Caco-2 (cell line): ENCODE results near the gene EPSTI1. TPM values are rescaled to one million over a fixed set of nuclear protein-coding genes. Genes with fewer than 3 reads are reported as not detected.

Experiments
- BruUV-seq: library from RNA; stranded (reverse); fragments of 400-500 nt; replicated peaks from 2 replicates; lab custom pipeline; 2021; lab: Mats Ljungman, UMichigan
- CTCF ChIA-PET: fragments of 300-600 bp; sonication (Branson Sonifier 250); formaldehyde crosslinking; loops from one replicate; lab custom pipeline; 2022; ENCODE audit warnings: antibody characterized with exemption; lab: Charles Lee
- POLR2A ChIA-PET: fragments of 300-600 bp; sonication (Branson Sonifier 250); formaldehyde crosslinking; loops from one replicate; lab custom pipeline; 2022; ENCODE audit warnings: antibody characterized with exemption; lab: Charles Lee
- DNase-seq, 2 experiments: peaks; one replicate each; pipeline versions ENCODE4 v3.0.0 to v3.0.0-alpha.2; 2020 to 2022
- H3K27me3 ChIP-seq: replicated peaks from 2 replicates; pipeline ENCODE4 v1.6.0; 2011; ENCODE audit warnings: low read length; ENCODE audit not compliant: control insufficient read depth, insufficient read depth
- H3K36me3 ChIP-seq: 2 replicates; pipeline ENCODE4 v1.5.1; 2011; ENCODE audit warnings: low read length; ENCODE audit not compliant: control insufficient read depth, insufficient read depth
- H3K4me1 ChIP-seq: fragments of 250-450 bp; sonication (Bioruptor Pico); 2 replicates; pipeline ENCODE4 v1.5.1; 2020; ENCODE audit warnings: mild to moderate bottlenecking
- H3K4me3 ChIP-seq: 2 replicates; pipeline ENCODE4 v1.5.1; 2011; ENCODE audit warnings: low read depth, mild to moderate bottlenecking, control low read depth, low read length
- H3K9me3 ChIP-seq: fragments of 250-450 bp; sonication (Bioruptor Pico); 2 replicates; pipeline ENCODE4 v1.5.1; 2020; ENCODE audit warnings: mild to moderate bottlenecking, moderate library complexity
- H3K27ac Mint-ChIP-seq: one replicate; pipeline ENCODE4 v1.8.0; 2022; ENCODE audit warnings: mixed read lengths; ENCODE audit not compliant: unreplicated experiment
- H3K27me3 Mint-ChIP-seq: one replicate; pipeline ENCODE4 v1.8.0; 2022; ENCODE audit warnings: mixed read lengths; ENCODE audit not compliant: insufficient read depth, unreplicated experiment
- H3K36me3 Mint-ChIP-seq: one replicate; pipeline ENCODE4 v1.8.0; 2022; ENCODE audit warnings: mild to moderate bottlenecking, mixed read lengths; ENCODE audit not compliant: insufficient read depth, unreplicated experiment
- H3K4me1 Mint-ChIP-seq: one replicate; pipeline ENCODE4 v1.8.0; 2022; ENCODE audit warnings: low read depth, mixed read lengths; ENCODE audit not compliant: unreplicated experiment
- H3K4me3 Mint-ChIP-seq: one replicate; pipeline ENCODE4 v1.8.0; 2022; ENCODE audit warnings: mild to moderate bottlenecking, moderate library complexity, mixed read lengths; ENCODE audit not compliant: unreplicated experiment
- H3K9me3 Mint-ChIP-seq: one replicate; pipeline ENCODE4 v1.8.0; 2022; ENCODE audit warnings: mixed read lengths; ENCODE audit not compliant: unreplicated experiment
- intact Hi-C: fragments of 100-400 bp; cut with micrococcal nuclease; formaldehyde crosslinking; loops from one replicate; pipeline ENCODE4 v1.10.0; 2022; ENCODE audit not compliant: unreplicated experiment
- total RNA-seq: library from RNA; stranded (reverse); gene quantifications from 2 replicates; pipeline ENCODE4 v1.2.3, GENCODE V29; 2022
- TF ChIP-seq, protein P1 (sequence below), 2 experiments: fragments of 200-600 bp in 1 of 2; IDR thresholded peaks; 1 replicate in 1 of 2; 2 replicates in 1 of 2; pipeline versions ENCODE4 v1.5.1 to v1.8.0; 2011 to 2022; ENCODE audit warnings: antibody characterized with exemption in 1 of 2, control low read depth in 1 of 2, inconsistent platforms in 1 of 2, low read depth in 1 of 2, low read length in 1 of 2, mild to moderate bottlenecking in 1 of 2, moderate library complexity in 1 of 2; ENCODE audit not compliant: insufficient read depth in 1 of 2, severe bottlenecking in 1 of 2, unreplicated experiment in 1 of 2

The EPSTI1 gene
- total RNA-seq, 1 experiment from 2014 or later: 86.5 TPM

DNA sequence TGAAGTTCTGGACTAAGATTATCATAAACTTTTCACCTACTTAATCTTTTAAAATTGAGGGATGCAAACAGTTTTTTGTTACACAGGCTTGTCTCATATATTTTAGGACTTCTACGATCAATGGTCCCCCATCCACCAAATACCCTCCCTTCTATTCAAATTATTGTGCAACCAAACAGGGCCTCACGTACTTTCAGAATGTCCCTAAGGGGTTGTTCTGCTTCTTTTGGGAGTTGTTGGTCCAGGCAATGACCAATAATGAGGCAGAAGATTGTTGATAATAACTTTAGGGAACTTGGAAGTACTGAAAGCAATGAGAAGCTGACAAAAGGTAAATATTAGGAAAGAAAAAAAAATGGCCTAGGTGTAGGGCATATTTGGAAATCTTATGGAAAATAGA lies 34.2 kb upstream of the EPSTI1 start:
- Mint-ChIP-seq H3K27ac (no peak overlapping the region), H3K36me3 (peaks cover 17% of the 10 kb centered on the region), H3K4me3 (no peak overlapping the region), H3K4me1 (peaks cover 20% of the 10 kb centered on the region), H3K27me3 (no peaks in the 10 kb centered on the region), H3K9me3 (no peaks in the 10 kb centered on the region)
- no peak overlapping the region for H3K4me3 ChIP-seq
- DNase-seq: no peak
- no TSS peak for BruUV-seq
- H3K4me1 ChIP-seq: no peaks in the 10 kb centered on the region
- ChIA-PET POLR2A (no interaction called here), CTCF (no interaction called here)
- H3K36me3 ChIP-seq: no peaks in the 10 kb centered on the region
- TF ChIP-seq, protein P1, sequence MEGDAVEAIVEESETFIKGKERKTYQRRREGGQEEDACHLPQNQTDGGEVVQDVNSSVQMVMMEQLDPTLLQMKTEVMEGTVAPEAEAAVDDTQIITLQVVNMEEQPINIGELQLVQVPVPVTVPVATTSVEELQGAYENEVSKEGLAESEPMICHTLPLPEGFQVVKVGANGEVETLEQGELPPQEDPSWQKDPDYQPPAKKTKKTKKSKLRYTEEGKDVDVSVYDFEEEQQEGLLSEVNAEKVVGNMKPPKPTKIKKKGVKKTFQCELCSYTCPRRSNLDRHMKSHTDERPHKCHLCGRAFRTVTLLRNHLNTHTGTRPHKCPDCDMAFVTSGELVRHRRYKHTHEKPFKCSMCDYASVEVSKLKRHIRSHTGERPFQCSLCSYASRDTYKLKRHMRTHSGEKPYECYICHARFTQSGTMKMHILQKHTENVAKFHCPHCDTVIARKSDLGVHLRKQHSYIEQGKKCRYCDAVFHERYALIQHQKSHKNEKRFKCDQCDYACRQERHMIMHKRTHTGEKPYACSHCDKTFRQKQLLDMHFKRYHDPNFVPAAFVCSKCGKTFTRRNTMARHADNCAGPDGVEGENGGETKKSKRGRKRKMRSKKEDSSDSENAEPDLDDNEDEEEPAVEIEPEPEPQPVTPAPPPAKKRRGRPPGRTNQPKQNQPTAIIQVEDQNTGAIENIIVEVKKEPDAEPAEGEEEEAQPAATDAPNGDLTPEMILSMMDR (IDR thresholded peaks at IDR 0.05; ENCODE audit: insufficient read depth in 1 of 2, low read depth in 1 of 2, low read length in 1 of 2, severe bottlenecking in 1 of 2, unreplicated experiment in 1 of 2): no peak
- no peaks in the 10 kb centered on the region for H3K27me3 ChIP-seq
- no peaks in the 10 kb centered on the region for H3K9me3 ChIP-seq
- intact Hi-C loops: no loop called here

DNA sequence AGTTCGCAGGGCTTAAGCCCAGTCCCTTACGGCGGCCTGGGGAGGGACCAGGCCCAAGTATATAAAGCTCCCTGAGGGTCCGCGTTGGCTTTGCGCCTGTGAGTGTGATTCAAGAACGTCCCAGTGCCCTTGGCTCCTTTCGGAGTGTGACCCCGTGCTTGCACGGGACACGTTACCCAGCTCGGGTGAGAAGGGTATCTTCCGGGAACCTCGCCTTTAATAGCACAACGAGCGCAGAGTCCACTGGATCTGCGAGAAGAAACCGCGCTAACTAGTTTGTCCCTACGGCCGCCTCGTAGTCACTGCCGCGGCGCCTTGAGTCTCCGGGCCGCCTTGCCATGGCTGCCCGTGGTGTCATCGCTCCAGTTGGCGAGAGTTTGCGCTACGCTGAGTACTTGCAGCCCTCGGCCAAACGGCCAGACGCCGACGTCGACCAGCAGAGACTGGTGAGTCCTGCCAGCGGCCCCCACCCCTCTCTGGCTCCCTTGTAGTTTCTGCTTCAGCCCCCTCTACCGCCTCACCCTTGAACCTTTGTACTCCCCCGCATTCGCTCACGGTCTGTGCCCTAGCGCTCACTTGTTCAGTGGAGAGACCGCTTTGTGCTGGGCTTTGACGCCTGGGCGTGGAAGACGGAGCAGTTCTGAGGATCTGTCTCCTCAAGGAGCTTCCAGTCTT lies 31.4 kb upstream of the EPSTI1 start, which contains the start of gene DNAJC15:
TSS of gene DNAJC15 (plus strand) at position 298 of the 675 bp plus-strand sequence. CDS start at position 339, 41 bp downstream.
- intact Hi-C loops: loop anchor here (2.0 to 5.0 kb wide), 5 partner anchors 17 to 51 kb away; partner anchors contain the start of gene EPSTI1
- H3K4me3 ChIP-seq: peak within 1 kb of the TSS; percentile 57
- no peaks in the 10 kb centered on the region for H3K27me3 Mint-ChIP-seq
- no peaks in the 10 kb centered on the region for H3K9me3 Mint-ChIP-seq
- no peaks in the 10 kb centered on the region for H3K27me3 ChIP-seq
- peaks cover 16% of the 10 kb centered on the region for H3K36me3 Mint-ChIP-seq
- H3K4me1 ChIP-seq: peaks cover 21% of the 10 kb centered on the region
- no peaks in the 10 kb centered on the region for H3K36me3 ChIP-seq
- H3K9me3 ChIP-seq: no peaks in the 10 kb centered on the region
- peak within 1 kb of the TSS; percentile 93 for H3K27ac Mint-ChIP-seq
- peak; percentile 83 to 87 for DNase-seq
- H3K4me3 Mint-ChIP-seq: peak within 1 kb of the TSS; percentile 95
- TSS peak; percentile 89 for BruUV-seq
- TF ChIP-seq, protein P1 (IDR thresholded peaks at IDR 0.05; ENCODE audit: insufficient read depth in 1 of 2, low read depth in 1 of 2, low read length in 1 of 2, severe bottlenecking in 1 of 2, unreplicated experiment in 1 of 2): no peak
- CTCF ChIA-PET: interaction anchor here (0.5 to 0.9 kb wide), 3 partner anchors 16 to 878 kb away, joined by 3 to 7 read pairs (median 3); no protein-coding TSS in a partner anchor
- peaks cover 12% of the 10 kb centered on the region for H3K4me1 Mint-ChIP-seq
- POLR2A ChIA-PET: interaction anchor here (0.6 to 1.3 kb wide), 6 partner anchors 9 to 33 kb away, joined by 3 to 8 read pairs (median 3); no protein-coding TSS in a partner anchor

DNA sequence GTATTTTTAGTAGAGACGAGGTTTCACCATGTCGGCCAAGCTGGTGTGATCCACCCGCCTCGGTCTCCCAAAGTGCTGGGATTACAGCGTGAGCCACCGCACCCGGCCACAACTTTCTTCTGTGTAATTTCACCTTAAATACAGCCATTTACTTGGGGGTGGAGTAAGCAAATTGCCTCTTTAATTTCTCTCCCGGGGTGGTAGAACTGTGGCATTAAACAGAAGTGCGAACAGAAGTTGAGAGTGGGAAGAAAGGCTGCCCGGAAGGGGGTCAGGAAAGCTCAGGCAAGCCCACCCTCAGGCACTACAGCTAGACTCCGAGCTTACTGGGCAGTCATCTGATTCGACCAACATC lies 30.9 kb upstream of the EPSTI1 start:
- Mint-ChIP-seq H3K27me3 (no peaks in the 10 kb centered on the region), H3K4me3 (peak overlapping the region; percentile 95), H3K4me1 (peaks cover 9% of the 10 kb centered on the region), H3K27ac (peak overlapping the region; percentile 93), H3K36me3 (peaks cover 11% of the 10 kb centered on the region), H3K9me3 (no peaks in the 10 kb centered on the region)
- no peaks in the 10 kb centered on the region for H3K9me3 ChIP-seq
- H3K27me3 ChIP-seq: no peaks in the 10 kb centered on the region
- ChIA-PET CTCF (interaction anchor here (0.6 to 0.9 kb wide), 2 partner anchors 54 to 878 kb away, joined by 3 to 7 read pairs; no protein-coding TSS in a partner anchor), POLR2A (interaction anchor here (0.6 to 1.3 kb wide), 6 partner anchors 9 to 34 kb away, joined by 3 to 8 read pairs (median 3); no protein-coding TSS in a partner anchor)
- peak overlapping the region; percentile 57 for H3K4me3 ChIP-seq
- no peaks in the 10 kb centered on the region for H3K36me3 ChIP-seq
- DNase-seq: no peak
- peaks cover 21% of the 10 kb centered on the region for H3K4me1 ChIP-seq
- intact Hi-C loops: loop anchor here (2.0 to 5.0 kb wide), 5 partner anchors 18 to 51 kb away; partner anchors contain the start of gene EPSTI1
- TF ChIP-seq, protein P1 (IDR thresholded peaks at IDR 0.05; ENCODE audit: insufficient read depth in 1 of 2, low read depth in 1 of 2, low read length in 1 of 2, severe bottlenecking in 1 of 2, unreplicated experiment in 1 of 2): no peak
- no TSS peak for BruUV-seq
